ENCODE results near the gene SAPCD2. TPM values are rescaled to one million over a fixed set of nuclear protein-coding genes. Genes with fewer than 3 reads are reported as not detected.

SAPCD2 gene
- total and polyA plus RNA-seq, 9 of the 15 experiments (the other 6 are each of a cell fraction or from before 2014, with no cell fraction given): 3.4 to 91.8 (median 18.8) TPM

DNA sequence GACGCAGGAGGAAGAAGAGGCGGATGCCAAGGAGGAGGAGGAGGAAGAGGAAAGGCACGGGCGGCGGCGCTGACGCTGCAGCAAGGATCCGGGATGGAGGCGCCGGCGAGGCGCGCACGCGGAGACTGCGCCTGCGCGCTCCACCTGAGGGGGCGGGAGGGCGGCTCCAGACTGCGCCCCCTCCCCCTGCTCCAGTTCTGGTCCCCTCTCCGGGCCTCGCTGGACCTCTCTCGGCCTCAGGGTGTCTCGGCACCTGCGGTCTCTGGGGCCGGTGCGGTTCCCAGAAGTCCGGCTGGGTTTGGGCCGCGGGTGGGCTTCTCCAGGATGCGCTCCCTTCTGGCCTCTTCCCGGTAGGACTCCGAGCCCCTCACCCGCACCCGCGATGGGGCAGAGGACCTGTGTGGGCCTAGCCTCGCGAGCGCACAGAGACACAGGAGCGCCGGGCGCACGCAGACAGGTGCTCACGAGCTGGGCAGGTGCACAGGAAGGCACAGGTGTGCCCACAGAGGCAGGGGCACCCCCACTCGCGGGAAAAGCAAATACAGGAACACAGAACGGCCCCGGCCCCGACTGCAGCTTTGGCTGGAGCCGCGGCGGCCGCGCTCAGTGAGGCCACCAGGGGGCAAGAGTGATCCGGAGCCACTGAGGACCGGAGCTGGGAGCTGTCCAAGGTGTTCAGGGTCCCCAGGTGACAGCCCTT lies 24.1 kb downstream of the SAPCD2 start, which contains the start of gene NPDC1 (continued):
- TF ChIP-seq, protein P1, sequence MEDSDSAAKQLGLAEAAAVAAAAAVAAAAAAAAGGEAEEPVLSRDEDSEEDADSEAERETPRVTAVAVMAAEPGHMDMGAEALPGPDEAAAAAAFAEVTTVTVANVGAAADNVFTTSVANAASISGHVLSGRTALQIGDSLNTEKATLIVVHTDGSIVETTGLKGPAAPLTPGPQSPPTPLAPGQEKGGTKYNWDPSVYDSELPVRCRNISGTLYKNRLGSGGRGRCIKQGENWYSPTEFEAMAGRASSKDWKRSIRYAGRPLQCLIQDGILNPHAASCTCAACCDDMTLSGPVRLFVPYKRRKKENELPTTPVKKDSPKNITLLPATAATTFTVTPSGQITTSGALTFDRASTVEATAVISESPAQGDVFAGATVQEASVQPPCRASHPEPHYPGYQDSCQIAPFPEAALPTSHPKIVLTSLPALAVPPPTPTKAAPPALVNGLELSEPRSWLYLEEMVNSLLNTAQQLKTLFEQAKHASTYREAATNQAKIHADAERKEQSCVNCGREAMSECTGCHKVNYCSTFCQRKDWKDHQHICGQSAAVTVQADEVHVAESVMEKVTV (CRISPR knock-in tag; IDR thresholded peaks at IDR 0.05): peak; percentile 29; the same call in 1 of the 2 replicates
- TF ChIP-seq FOXA1 (IDR thresholded peaks at IDR 0.05; ENCODE audit: borderline replicate concordance): no peak
- TF ChIP-seq ZNF57 (CRISPR knock-in tag; IDR thresholded peaks at IDR 0.05): no peak
- no peak for TF ChIP-seq ZNF778 (CRISPR knock-in tag; IDR thresholded peaks at IDR 0.05)
- peak; percentile 69 for TF ChIP-seq SMC3 (conservative IDR thresholded peaks at IDR 0.05; ENCODE audit: insufficient read depth, low read depth, low read length)
- TF ChIP-seq ZEB2 (IDR thresholded peaks at IDR 0.05): no peak; the same call in 1 of the 2 replicates
- TF ChIP-seq RCOR1 (IDR thresholded peaks at IDR 0.05; ENCODE audit: borderline replicate concordance in 1 of 2, low read depth in 2 of 2, low read length in 2 of 2): peak in 1 of 2 experiments; percentile 81; a peak in 1 of 4 replicates
- peak; percentile 77; the same call in 1 of the 2 replicates for TF ChIP-seq ZNF232 (CRISPR knock-in tag; IDR thresholded peaks at IDR 0.05)
- TF ChIP-seq IFI16 (CRISPR knock-in tag; IDR thresholded peaks at IDR 0.05): no peak
- TF ChIP-seq XRCC5 (IDR thresholded peaks at IDR 0.05; ENCODE audit: low read depth, low read length): peak; percentile 92
- TF ChIP-seq NKRF (IDR thresholded peaks at IDR 0.05; ENCODE audit: borderline replicate concordance): peak; percentile 60; the same call in 1 of the 2 replicates
- TF ChIP-seq ZNF143 (CRISPR knock-in tag; IDR thresholded peaks at IDR 0.05): no peak; the same call in 1 of the 2 replicates
- TF ChIP-seq PRPF4 (IDR thresholded peaks at IDR 0.05; ENCODE audit: insufficient read depth, low read depth, low read length, poor library complexity, severe bottlenecking): no peak
- TF ChIP-seq, protein P2, sequence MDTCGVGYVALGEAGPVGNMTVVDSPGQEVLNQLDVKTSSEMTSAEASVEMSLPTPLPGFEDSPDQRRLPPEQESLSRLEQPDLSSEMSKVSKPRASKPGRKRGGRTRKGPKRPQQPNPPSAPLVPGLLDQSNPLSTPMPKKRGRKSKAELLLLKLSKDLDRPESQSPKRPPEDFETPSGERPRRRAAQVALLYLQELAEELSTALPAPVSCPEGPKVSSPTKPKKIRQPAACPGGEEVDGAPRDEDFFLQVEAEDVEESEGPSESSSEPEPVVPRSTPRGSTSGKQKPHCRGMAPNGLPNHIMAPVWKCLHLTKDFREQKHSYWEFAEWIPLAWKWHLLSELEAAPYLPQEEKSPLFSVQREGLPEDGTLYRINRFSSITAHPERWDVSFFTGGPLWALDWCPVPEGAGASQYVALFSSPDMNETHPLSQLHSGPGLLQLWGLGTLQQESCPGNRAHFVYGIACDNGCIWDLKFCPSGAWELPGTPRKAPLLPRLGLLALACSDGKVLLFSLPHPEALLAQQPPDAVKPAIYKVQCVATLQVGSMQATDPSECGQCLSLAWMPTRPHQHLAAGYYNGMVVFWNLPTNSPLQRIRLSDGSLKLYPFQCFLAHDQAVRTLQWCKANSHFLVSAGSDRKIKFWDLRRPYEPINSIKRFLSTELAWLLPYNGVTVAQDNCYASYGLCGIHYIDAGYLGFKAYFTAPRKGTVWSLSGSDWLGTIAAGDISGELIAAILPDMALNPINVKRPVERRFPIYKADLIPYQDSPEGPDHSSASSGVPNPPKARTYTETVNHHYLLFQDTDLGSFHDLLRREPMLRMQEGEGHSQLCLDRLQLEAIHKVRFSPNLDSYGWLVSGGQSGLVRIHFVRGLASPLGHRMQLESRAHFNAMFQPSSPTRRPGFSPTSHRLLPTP (IDR thresholded peaks at IDR 0.05; ENCODE audit: borderline replicate concordance, extremely low read depth, insufficient read length): no peak
- TF ChIP-seq ARHGAP35 (IDR thresholded peaks at IDR 0.05; ENCODE audit: partially characterized antibody): no peak
- TF ChIP-seq GABPB1 (CRISPR knock-in tag; IDR thresholded peaks at IDR 0.05): peak; percentile 72
- peak; percentile 84 for TF ChIP-seq NCOA1 (IDR thresholded peaks at IDR 0.05; ENCODE audit: low read depth)
- no peak for TF ChIP-seq CREB1 (IDR thresholded peaks at IDR 0.05)
- TF ChIP-seq CREB1 (CRISPR knock-in tag; IDR thresholded peaks at IDR 0.05): 0 out of 2 replicates have a peak, but pooled peaks have one; percentile 33

Measured in K562 (cell line).